HEK293T (cell line): Measurements from ENCODE around the gene GABBR2.
A peak's percentile ranks its signal among the peaks of the same experiment; 100 is the strongest.
"Not testable (repeated sequence)": the region's sequence is repeated elsewhere in the genome, so short reads cannot be mapped to it uniquely, and the experiment has no call there.

Experiments used
- CTCF ChIA-PET: fragments of 350-600 bp; formaldehyde crosslinking; extraction: SDS; loops from one replicate; lab custom pipeline; 2021; ENCODE audit warnings: antibody characterized with exemption, inconsistent platforms; lab: Yijun Ruan, JAX
- POLR2A ChIA-PET: fragments of 350-600 bp; formaldehyde crosslinking; extraction: SDS; loops from one replicate; lab custom pipeline; 2020; ENCODE audit warnings: antibody characterized with exemption, inconsistent platforms; lab: Yijun Ruan, JAX
- DNase-seq: peaks from one replicate; pipeline ENCODE4 v3.0.0; 2012; ENCODE audit warnings: mixed read lengths; ENCODE audit errors: extremely low spot score
- ARNT ChIP-seq: fragments of 450-650 bp; IDR thresholded peaks from 2 replicates; pipeline ENCODE4 v1.6.1; 2017; ENCODE audit warnings: mild to moderate bottlenecking
- BHLHE40 ChIP-seq: fragments of 450-650 bp; IDR thresholded peaks from 2 replicates; pipeline ENCODE4 v1.6.1; 2016; ENCODE audit warnings: mild to moderate bottlenecking, moderate library complexity, borderline replicate concordance
- CTBP1 ChIP-seq: fragments of 450-650 bp; IDR thresholded peaks from 2 replicates; pipeline ENCODE4 v1.6.1; 2016; ENCODE audit warnings: borderline replicate concordance
- ELF4 ChIP-seq: fragments of 450-650 bp; IDR thresholded peaks from 2 replicates; pipeline ENCODE4 v1.6.1; 2017; ENCODE audit warnings: antibody characterized with exemption
- FOXA1 ChIP-seq: fragments of 450-650 bp; IDR thresholded peaks from 2 replicates; pipeline ENCODE4 v1.6.1; 2016; ENCODE audit warnings: mild to moderate bottlenecking
- FOXK2 ChIP-seq: fragments of 450-650 bp; IDR thresholded peaks from 2 replicates; pipeline ENCODE4 v1.6.1; 2016; ENCODE audit warnings: mild to moderate bottlenecking
- FOXM1 ChIP-seq: fragments of 450-650 bp; IDR thresholded peaks from 2 replicates; pipeline ENCODE4 v1.6.1; 2017; ENCODE audit warnings: mild to moderate bottlenecking, borderline replicate concordance
- HDGF ChIP-seq: fragments of 450-650 bp; IDR thresholded peaks from 2 replicates; pipeline ENCODE4 v1.6.1; 2017; ENCODE audit warnings: antibody characterized with exemption, borderline replicate concordance
- L3MBTL2 ChIP-seq: fragments of 450-650 bp; conservative IDR thresholded peaks from 2 replicates; pipeline ENCODE4 v1.6.1; 2016; ENCODE audit warnings: mild to moderate bottlenecking
- LEF1 ChIP-seq: fragments of 450-650 bp; IDR thresholded peaks from 2 replicates; pipeline ENCODE4 v1.6.1; 2017; ENCODE audit warnings: mild to moderate bottlenecking, borderline replicate concordance
- NFRKB ChIP-seq: fragments of 450-650 bp; IDR thresholded peaks from 2 replicates; pipeline ENCODE4 v1.6.1; 2016; ENCODE audit warnings: mild to moderate bottlenecking, moderate library complexity
- PKNOX1 ChIP-seq: fragments of 450-650 bp; IDR thresholded peaks from 2 replicates; pipeline ENCODE4 v1.6.1; 2016
- SP1 ChIP-seq: fragments of 450-650 bp; IDR thresholded peaks from 2 replicates; pipeline ENCODE4 v1.6.1; 2017
- SUZ12 ChIP-seq: fragments of 450-650 bp; IDR thresholded peaks from 2 replicates; pipeline ENCODE4 v1.6.1; 2016; ENCODE audit warnings: mild to moderate bottlenecking
- TARDBP ChIP-seq: fragments of 450-650 bp; IDR thresholded peaks from 2 replicates; pipeline ENCODE4 v1.6.1; 2016
- ZNF384 ChIP-seq: fragments of 450-650 bp; IDR thresholded peaks from 2 replicates; pipeline ENCODE4 v1.6.1; 2016

The GABBR2 gene

GRCh38 chr9:98280574-98280973 is 428.2 kb downstream of the GABBR2 start:
- ChIA-PET POLR2A (interaction anchor here (0.9 kb wide), 1 partner anchor 162 kb away, joined by 3 read pairs; the partner anchor contains the start of gene TRIM14), CTCF (no interaction called here)
- peak; percentile 93 for TF ChIP-seq CTBP1
- TF ChIP-seq HDGF = no peak
- TF ChIP-seq FOXM1 = no peak
- TF ChIP-seq ARNT = peak; percentile 81
- TF ChIP-seq BHLHE40 = no peak
- no peak for TF ChIP-seq SP1
- no peak for TF ChIP-seq TARDBP
- 0 out of 2 replicates have a peak, but pooled peaks have one; percentile 29 for TF ChIP-seq FOXA1
- TF ChIP-seq NFRKB = no peak
- TF ChIP-seq PKNOX1 = peak; percentile 87; the same call in 1 of the 2 replicates
- TF ChIP-seq ZNF384 = no peak; the same call in 1 of the 2 replicates
- TF ChIP-seq L3MBTL2 = no peak
- TF ChIP-seq ELF4 = no peak
- TF ChIP-seq FOXK2 = no peak
- TF ChIP-seq LEF1 = no peak
- TF ChIP-seq SUZ12 = no peak
- peak; percentile 58 for DNase-seq

- ChIA-PET CTCF (no interaction called here), POLR2A (interaction anchor here (0.9 kb wide), 1 partner anchor 162 kb away, joined by 3 read pairs; the partner anchor contains the start of gene TRIM14)
- TF ChIP-seq LEF1 = no peak
- no peak for TF ChIP-seq ELF4
- no peak for TF ChIP-seq L3MBTL2
- TF ChIP-seq PKNOX1 = no peak
- no peak for DNase-seq
These were observed 428.6 kb downstream of the GABBR2 start for GRCh38 chr9:98280162-98280561.

- no peak for TF ChIP-seq PKNOX1
- TF ChIP-seq SUZ12 = no peak
- no peak for TF ChIP-seq HDGF
- TF ChIP-seq FOXK2 = no peak
- TF ChIP-seq SP1 = no peak
- TF ChIP-seq CTBP1 = no peak
- no peak for TF ChIP-seq ELF4
- TF ChIP-seq FOXM1 = no peak
- no peak for TF ChIP-seq NFRKB
- TF ChIP-seq ARNT = no peak
- TF ChIP-seq BHLHE40 = no peak
- TF ChIP-seq TARDBP = no peak
- TF ChIP-seq FOXA1 = no peak
- TF ChIP-seq LEF1 = no peak
- POLR2A ChIA-PET = no interaction called here
- CTCF ChIA-PET = no interaction called here
- DNase-seq = no peak
These were observed 431.7 kb downstream of the GABBR2 start for GRCh38 chr9:98276907-98277469.

GRCh38 chr9:98275159-98275558 is 433.6 kb downstream of the GABBR2 start:
- POLR2A ChIA-PET = no interaction called here

GRCh38 chr9:98272083-98272482 is 436.7 kb downstream of the GABBR2 start:
- TF ChIP-seq BHLHE40 = no peak
- no peak for TF ChIP-seq NFRKB
- TF ChIP-seq FOXM1 = no peak
- no peak for TF ChIP-seq FOXA1
- TF ChIP-seq CTBP1 = no peak
- POLR2A ChIA-PET = no interaction called here
- no peak for DNase-seq
- CTCF ChIA-PET = no interaction called here

More at GRCh38 chr9:98275159-98275558, 433.6 kb downstream of the GABBR2 start:
- CTCF ChIA-PET = no interaction called here
- TF ChIP-seq PKNOX1 = no peak
- TF ChIP-seq FOXM1 = no peak
- TF ChIP-seq SUZ12 = no peak
- no peak for TF ChIP-seq TARDBP
- TF ChIP-seq NFRKB = no peak
- no peak for TF ChIP-seq ARNT
- no peak for DNase-seq

- no peak for TF ChIP-seq SP1
- TF ChIP-seq NFRKB = no peak
- no peak for TF ChIP-seq ZNF384
- no peak for TF ChIP-seq BHLHE40
- TF ChIP-seq ARNT = no peak
- CTCF ChIA-PET = no interaction called here
- DNase-seq = no peak
- POLR2A ChIA-PET = no interaction called here
These were observed 437.3 kb downstream of the GABBR2 start for GRCh38 chr9:98271479-98271878.

GRCh38 chr9:98270284-98270683 is 438.5 kb downstream of the GABBR2 start:
- CTCF ChIA-PET, DNase-seq, POLR2A ChIA-PET: not testable (repeated sequence)

- DNase-seq, CTCF ChIA-PET, POLR2A ChIA-PET: not testable (repeated sequence)
These were observed 439.1 kb downstream of the GABBR2 start for GRCh38 chr9:98269652-98270051.

- POLR2A ChIA-PET, DNase-seq, CTCF ChIA-PET: not testable (repeated sequence)
These were observed 441.2 kb downstream of the GABBR2 start for GRCh38 chr9:98267556-98267955.
